Measurements from ENCODE around the gene SLC39A2. TPM values are rescaled to one million over a fixed set of nuclear protein-coding genes. Genes with fewer than 3 reads are reported as not detected.
A peak's percentile ranks its signal among the peaks of the same experiment; 100 is the strongest.

The SLC39A2 gene
- total RNA-seq, 4 donors from 2014 or later = 0.82 to 1.4 TPM; not detected in 2

- 72 to 93% methylated on average over 3 to 6 of the region's 6 CpGs for WGBS, 2 donors (ENCODE audit: low coverage in 1 of 2)
- Histone ChIP-seq H3K27me3 (no peaks in the 10 kb centered on the region), H3K4me3 (no peak overlapping the region), H3K27ac (no peak overlapping the region), H3K36me3 (peaks cover 0 to 18% (median 3%) of the 10 kb centered on the region in 4 donors), H3K9me3 (no peaks in the 10 kb centered on the region), H3K4me1 (peaks cover 0 to 8% (median 1%) of the 10 kb centered on the region in 4 donors)
- in situ Hi-C loops (cut with MboI; ENCODE audit: low pct_ligation_motif_present in 1 of 4, low pct_unique_long_range_greater_than_20kb in 1 of 4, low sequenced_read_pairs in 3 of 4) (loop anchor here in 2 of 4 donors (10.0 kb wide), 1 partner anchor 69 kb away; no protein-coding TSS in a partner anchor), intact Hi-C loops (cut with DNase I; ENCODE audit: low total_unique reads) (loop anchor here (2.0 kb wide), 1 partner anchor 25 kb away; no protein-coding TSS in a partner anchor)
- TF ChIP-seq POLR2A (IDR thresholded peaks at IDR 0.05) (peak; percentile 27), CTCF (IDR thresholded peaks at IDR 0.05) (no peak)
- no peak for DNase-seq
These were observed 16.2 kb downstream of the SLC39A2 start for GRCh38 chr14:21015312-21015711.

DNA sequence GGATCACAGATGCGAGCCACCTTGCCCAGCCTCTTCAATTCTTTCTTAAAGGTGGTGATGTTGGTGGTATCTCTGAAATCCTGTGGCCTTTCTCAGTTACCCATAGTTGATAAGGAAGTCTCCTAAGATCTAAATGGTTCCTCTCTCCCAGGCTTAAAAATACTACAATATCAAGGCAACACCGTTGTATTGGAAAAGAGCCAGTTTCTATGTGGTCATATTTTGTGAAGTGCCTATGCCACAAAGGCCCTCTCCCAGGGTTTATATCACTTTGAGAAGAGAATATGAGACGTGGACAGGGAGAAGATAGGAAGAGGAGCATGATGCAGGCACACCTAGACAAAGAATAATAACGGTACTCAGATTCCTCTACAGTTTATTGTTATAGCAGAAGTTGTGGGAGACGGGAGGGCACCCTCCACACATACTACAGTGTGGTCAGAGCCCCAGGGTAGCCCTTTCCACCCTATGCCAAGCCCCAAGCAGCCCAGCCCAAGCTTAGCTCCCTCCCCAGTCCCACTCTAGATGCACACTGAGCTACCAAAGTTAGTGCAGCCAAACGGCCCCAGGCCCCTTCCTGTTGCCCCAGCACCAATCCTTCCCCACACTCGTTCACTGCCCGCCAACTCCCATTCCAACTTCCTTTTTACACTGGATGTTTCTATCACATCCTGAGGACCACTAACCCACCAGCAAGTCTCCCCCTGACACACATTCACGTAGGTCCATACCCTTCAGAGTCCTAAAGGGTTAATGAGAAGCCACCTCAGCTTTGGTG lies 17.5 kb downstream of the SLC39A2 start:
- intact Hi-C loops (cut with DNase I; ENCODE audit: low total_unique reads) (no loop called here), in situ Hi-C loops (cut with MboI; ENCODE audit: low pct_ligation_motif_present in 1 of 4, low pct_unique_long_range_greater_than_20kb in 1 of 4, low sequenced_read_pairs in 3 of 4) (loop anchor here in 2 of 4 donors (10.0 kb wide), 1 partner anchor 68 kb away; no protein-coding TSS in a partner anchor)
- Histone ChIP-seq H3K4me1 (peaks cover 0 to 8% (median 1%) of the 10 kb centered on the region in 4 donors), H3K9me3 (no peaks in the 10 kb centered on the region), H3K4me3 (no peak overlapping the region), H3K27me3 (no peaks in the 10 kb centered on the region), H3K36me3 (peaks cover 0 to 23% (median 3%) of the 10 kb centered on the region in 4 donors), H3K27ac (no peak overlapping the region)
- no peak for DNase-seq
- TF ChIP-seq CTCF (IDR thresholded peaks at IDR 0.05) (no peak), POLR2A (IDR thresholded peaks at IDR 0.05) (no peak), EP300 (IDR thresholded peaks at IDR 0.05; ENCODE audit: low read depth) (no peak), POLR2AphosphoS5 (IDR thresholded peaks at IDR 0.05) (no peak)
- 55 to 72% methylated on average over 2 to 9 of the region's 9 CpGs for WGBS, 2 donors (ENCODE audit: low coverage in 1 of 2)

- H3K27me3 ChIP-seq = no peaks in the 10 kb centered on the region
- no peaks in the 10 kb centered on the region for H3K9me3 ChIP-seq
- H3K4me1 ChIP-seq = peaks cover 1 to 13% (median 3%) of the 10 kb centered on the region in 4 donors
- H3K4me3 ChIP-seq = no peak overlapping the region
- 76% methylated on average over 28 of the region's 28 CpGs; no CpG with 5 or more reads in 1 of the 2 donors for WGBS, 2 donors (ENCODE audit: low coverage in 1 of 2)
- H3K36me3 ChIP-seq = peaks cover 0 to 25% (median 3%) of the 10 kb centered on the region in 4 donors
- TF ChIP-seq CTCF (IDR thresholded peaks at IDR 0.05) (no peak), POLR2A (IDR thresholded peaks at IDR 0.05) (no peak), POLR2AphosphoS5 (IDR thresholded peaks at IDR 0.05) (no peak), EP300 (IDR thresholded peaks at IDR 0.05; ENCODE audit: low read depth) (no peak)
- in situ Hi-C loops (cut with MboI; ENCODE audit: low pct_ligation_motif_present in 1 of 4, low pct_unique_long_range_greater_than_20kb in 1 of 4, low sequenced_read_pairs in 3 of 4) (loop anchor here in 2 of 4 donors (10.0 kb wide), 1 partner anchor 67 kb away; no protein-coding TSS in a partner anchor), intact Hi-C loops (cut with DNase I; ENCODE audit: low total_unique reads) (no loop called here)
- H3K27ac ChIP-seq = no peak overlapping the region
- DNase-seq = no peak
These were observed 18.6 kb downstream of the SLC39A2 start for GRCh38 chr14:21017528-21018245.

DNA sequence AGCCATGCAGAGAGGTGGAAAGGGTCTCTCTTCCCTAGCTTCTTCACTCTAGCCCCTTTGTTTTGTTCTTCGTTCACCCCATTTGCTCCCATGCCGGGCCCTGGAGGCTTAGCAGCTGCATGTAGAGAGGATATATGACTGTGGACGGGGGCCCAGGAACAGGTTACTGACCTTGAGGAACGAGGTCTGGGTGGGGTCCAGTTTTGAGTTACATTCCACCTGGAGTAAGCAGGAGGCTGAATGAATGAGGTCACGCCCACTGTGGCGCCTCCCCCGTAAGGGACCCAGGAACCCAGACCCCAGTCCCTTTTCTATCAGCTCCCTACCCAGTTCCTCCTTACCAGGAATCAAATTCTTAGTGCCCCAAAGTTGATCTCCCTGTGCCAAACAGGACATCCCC lies 19.2 kb downstream of the SLC39A2 start:
- no peak for DNase-seq
- in situ Hi-C loops (cut with MboI; ENCODE audit: low pct_ligation_motif_present in 1 of 4, low pct_unique_long_range_greater_than_20kb in 1 of 4, low sequenced_read_pairs in 3 of 4) (loop anchor here in 2 of 4 donors (10.0 kb wide), 1 partner anchor 67 kb away; no protein-coding TSS in a partner anchor), intact Hi-C loops (cut with DNase I; ENCODE audit: low total_unique reads) (no loop called here)
- Histone ChIP-seq H3K27ac (no peak overlapping the region), H3K36me3 (peaks cover 0 to 25% (median 3%) of the 10 kb centered on the region in 4 donors), H3K4me3 (no peak overlapping the region), H3K9me3 (no peaks in the 10 kb centered on the region), H3K27me3 (no peaks in the 10 kb centered on the region), H3K4me1 (peaks cover 6 to 19% (median 8%) of the 10 kb centered on the region in 4 donors)
- TF ChIP-seq CTCF (IDR thresholded peaks at IDR 0.05) = no peak
- TF ChIP-seq POLR2A (IDR thresholded peaks at IDR 0.05) = no peak
- TF ChIP-seq POLR2AphosphoS5 (IDR thresholded peaks at IDR 0.05) = no peak
- TF ChIP-seq EP300 (IDR thresholded peaks at IDR 0.05; ENCODE audit: low read depth) = no peak
- WGBS, 2 donors (ENCODE audit: low coverage in 1 of 2) = 67 to 74% methylated on average over 2 to 7 of the region's 7 CpGs

All from transverse colon (tissue), 4 donors.